Lower lobe of right lung (tissue), 2 donors: ENCODE data around the gene DYDC2. TPM values are rescaled to one million over a fixed set of nuclear protein-coding genes. Genes with fewer than 3 reads are reported as not detected.
A peak's percentile ranks its signal among the peaks of the same experiment; 100 is the strongest.

Source experiments
- ATAC-seq, 2 donors: fragments of 200-7000 bp; cut with Tn5 transposase; one replicate each; pipeline ENCODE4 v1.9.1; 2020 to 2022; ENCODE audit warnings: mild to moderate bottlenecking in 2 of 2, moderate library complexity in 2 of 2
- DNase-seq: peaks from one replicate; pipeline ENCODE4 v3.0.0-alpha.2; 2020
- H3K27ac ChIP-seq: fragments of 200-600 bp; one replicate; pipeline ENCODE4 v1.8.0; 2022
- H3K27me3 ChIP-seq: fragments of 200-600 bp; one replicate; pipeline ENCODE4 v1.8.0; 2022; ENCODE audit warnings: low read depth
- H3K36me3 ChIP-seq: fragments of 200-600 bp; one replicate; pipeline ENCODE4 v1.8.0; 2022; ENCODE audit warnings: mild to moderate bottlenecking
- H3K4me1 ChIP-seq: fragments of 200-600 bp; one replicate; pipeline ENCODE4 v1.8.0; 2022
- H3K4me3 ChIP-seq: fragments of 200-600 bp; one replicate; pipeline ENCODE4 v1.8.0; 2022; ENCODE audit warnings: mild to moderate bottlenecking
- H3K9me3 ChIP-seq: fragments of 200-600 bp; one replicate; pipeline ENCODE4 v1.8.0; 2022
- CTCF ChIP-seq: fragments of 200-600 bp; IDR thresholded peaks from one replicate; pipeline ENCODE4 v1.8.0; 2022; ENCODE audit warnings: antibody characterized with exemption, mild to moderate bottlenecking
- intact Hi-C: fragments of 100-400 bp; cut with DNase I; formaldehyde crosslinking; loops from one replicate; pipeline ENCODE4 v1.11.0; 2022
- total RNA-seq: library from RNA; stranded (reverse); fragmentation: NEBNext Ultra II Directional; extraction: Animal tissue kit (Norgen Biotek cat#: 25700); gene quantifications from one replicate; pipeline ENCODE4 v1.2.1, GENCODE V29; 2021
- donor health status: DM: no; HTN: yes; CAD: no; lungs with severe emphysema.

The DYDC2 gene
- total RNA-seq, 1 donor from 2014 or later = 4.2 TPM

GRCh38 chr10:80408242-80409101, 51.9 kb downstream of the DYDC2 start, which contains the start of gene PRXL2A:
TSS of gene PRXL2A (plus strand) at chr10:80408551. CDS start at chr10:80420468, 11,917 bp downstream.
- H3K9me3 ChIP-seq = no peaks in the 10 kb centered on the region

GRCh38 chr10:80409121-80409520, 52.5 kb downstream of the DYDC2 start:
- H3K9me3 ChIP-seq = no peaks in the 10 kb centered on the region
- peak overlapping the region; percentile 84 for H3K4me3 ChIP-seq
- intact Hi-C loops = no loop called here
- ATAC-seq (no peak), DNase-seq (no peak)
- peak overlapping the region; percentile 72 for H3K27ac ChIP-seq
- H3K36me3 ChIP-seq = no peaks in the 10 kb centered on the region
- no peak for TF ChIP-seq CTCF
- no peaks in the 10 kb centered on the region for H3K27me3 ChIP-seq
- H3K4me1 ChIP-seq = peaks cover 33% of the 10 kb centered on the region

More at GRCh38 chr10:80408242-80409101, 51.9 kb downstream of the DYDC2 start, which contains the start of gene PRXL2A:
- DNase-seq (peak; percentile 90), ATAC-seq (peak; percentile 96 to 98)
- intact Hi-C loops = no loop called here
- Histone ChIP-seq H3K4me3 (peak within 1 kb of the TSS; percentile 84), H3K27ac (peak within 1 kb of the TSS; percentile 72), H3K4me1 (peaks cover 27% of the 10 kb centered on the region), H3K36me3 (no peaks in the 10 kb centered on the region), H3K27me3 (no peaks in the 10 kb centered on the region)
- TF ChIP-seq CTCF = no peak

- DNase-seq = no peak
- intact Hi-C loops = no loop called here
- Histone ChIP-seq H3K36me3 (no peaks in the 10 kb centered on the region), H3K4me1 (peaks cover 40% of the 10 kb centered on the region), H3K27ac (no peak overlapping the region), H3K27me3 (no peaks in the 10 kb centered on the region), H3K9me3 (no peaks in the 10 kb centered on the region), H3K4me3 (no peak overlapping the region)
- no peak for TF ChIP-seq CTCF
- no peak for ATAC-seq
These were observed 53.5 kb downstream of the DYDC2 start for GRCh38 chr10:80410122-80410521.

- no peaks in the 10 kb centered on the region for H3K36me3 ChIP-seq
- no peaks in the 10 kb centered on the region for H3K9me3 ChIP-seq
- H3K4me3 ChIP-seq = no peak overlapping the region
- DNase-seq = no peak
- ATAC-seq = no peak
- TF ChIP-seq CTCF = no peak
- no peaks in the 10 kb centered on the region for H3K27me3 ChIP-seq
- intact Hi-C loops = no loop called here
- H3K27ac ChIP-seq = no peak overlapping the region
- peaks cover 46% of the 10 kb centered on the region for H3K4me1 ChIP-seq
These were observed 54.1 kb downstream of the DYDC2 start for GRCh38 chr10:80410578-80411145.

- no peak overlapping the region for H3K27ac ChIP-seq
These were observed 54.7 kb downstream of the DYDC2 start for GRCh38 chr10:80411267-80411668.

More at GRCh38 chr10:80411267-80411668, 54.7 kb downstream of the DYDC2 start:
- intact Hi-C loops = no loop called here
- no peak for TF ChIP-seq CTCF
- DNase-seq = no peak
- no peaks in the 10 kb centered on the region for H3K36me3 ChIP-seq
- no peaks in the 10 kb centered on the region for H3K27me3 ChIP-seq
- H3K4me1 ChIP-seq = peaks cover 52% of the 10 kb centered on the region
- no peak overlapping the region for H3K4me3 ChIP-seq
- H3K9me3 ChIP-seq = no peaks in the 10 kb centered on the region
- ATAC-seq = no peak
